CD4-positive, alpha-beta T cell treated with Interleukin-17A for 4 hours (primary cell): Measurements from ENCODE around the gene PRPF4.

Source experiments
- DNase-seq: peaks from one replicate; pipeline ENCODE4 v3.0.0-alpha.2; 2020; ENCODE audit warnings: mixed read lengths

Gene PRPF4

GRCh38 chr9:113315231-113315630, 39.8 kb downstream of the PRPF4 start:
- no peak for DNase-seq

GRCh38 chr9:113316030-113316429, 40.6 kb downstream of the PRPF4 start:
- no peak for DNase-seq

GRCh38 chr9:113317777-113318176, 42.3 kb downstream of the PRPF4 start:
- no peak for DNase-seq

GRCh38 chr9:113319054-113319453, 43.6 kb downstream of the PRPF4 start:
- DNase-seq: no peak

- DNase-seq: no peak
Observed at GRCh38 chr9:113320051-113320450, 44.6 kb downstream of the PRPF4 start.

GRCh38 chr9:113322671-113323070, 47.2 kb downstream of the PRPF4 start:
- no peak for DNase-seq

GRCh38 chr9:113326230-113326629, 50.8 kb downstream of the PRPF4 start:
- no peak for DNase-seq

- DNase-seq: no peak
Observed at GRCh38 chr9:113328045-113328782, 52.8 kb downstream of the PRPF4 start.

- no peak for DNase-seq
Observed at GRCh38 chr9:113331780-113332179, 56.3 kb downstream of the PRPF4 start.

- DNase-seq: no peak
Observed at GRCh38 chr9:113337714-113338113, 62.3 kb downstream of the PRPF4 start.

GRCh38 chr9:113340011-113340699, 64.7 kb downstream of the PRPF4 start, which contains the start of gene WDR31:
Gene WDR31, minus strand, starts transcription at chr9:113340275. Its CDS starts 8,253 bp downstream, at chr9:113332022.
- DNase-seq: peak; percentile 83

- peak; percentile 59 for DNase-seq
Observed at GRCh38 chr9:113341712-113342410, 66.4 kb downstream of the PRPF4 start.
